ENCODE data around the gene UPF2. TPM values are rescaled to one million over a fixed set of nuclear protein-coding genes. Genes with fewer than 3 reads are reported as not detected.

The UPF2 gene
- total and polyA plus RNA-seq, 2 of the 4 experiments (the other 2 are of a cell fraction), result 9.2 to 14.3 TPM

DNA sequence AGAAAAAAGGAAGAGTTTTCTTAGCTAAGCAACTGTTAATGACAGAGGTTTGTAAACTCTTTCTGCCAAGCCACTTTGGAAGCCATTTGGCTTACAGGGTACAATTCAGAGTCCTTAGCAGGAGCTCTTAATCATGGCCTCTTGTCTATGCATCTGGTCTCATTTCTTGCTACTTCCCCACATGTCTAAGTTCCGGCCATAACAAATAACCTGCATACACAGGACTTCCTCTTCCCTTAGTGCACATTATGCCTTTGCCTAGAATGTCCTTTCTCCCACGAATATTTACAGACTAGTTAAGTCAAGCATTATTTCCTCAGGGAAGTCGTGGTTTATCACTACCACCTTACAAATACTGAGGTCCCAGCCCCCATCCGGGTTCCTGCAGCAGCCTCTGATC, 8.6 kb upstream of the UPF2 start:
- no peak for ATAC-seq (ENCODE audit: low read depth)
- no peak overlapping the region for H2BK120ac ChIP-seq (ENCODE audit: low read depth, low read length)
- H3K27me3 ChIP-seq (ENCODE audit: control insufficient read depth, insufficient read depth, low read length), result no peaks in the 10 kb centered on the region
- no peaks in the 10 kb centered on the region for H3K36me3 ChIP-seq (ENCODE audit: control insufficient read depth, insufficient read depth, low read length)
- H2AK9ac ChIP-seq (replicated peaks; ENCODE audit: low read depth, low read length, poor library complexity), result no peak overlapping the region
- H3K27ac ChIP-seq (ENCODE audit: insufficient read depth, low read length), result no peak overlapping the region
- H4K91ac ChIP-seq (ENCODE audit: insufficient read depth, low read depth, low read length), result no peak overlapping the region
- no peak overlapping the region for H4K5ac ChIP-seq (ENCODE audit: low read depth, low read length)
- DNase-seq, result no peak
- no peak overlapping the region for H3K18ac ChIP-seq (ENCODE audit: low read depth, low read length)
- 55% methylated on average over 2 of the region's 4 CpGs; no CpG with 5 or more reads in 1 of the 2 experiments for whole genome bisulfite sequencing, 2 experiments (ENCODE audit: extremely low coverage in 2 of 2, insufficient read length in 1 of 2)
- BruUV-seq (replicated peaks), result no TSS peak
- intact Hi-C loops (cut with micrococcal nuclease), result no loop called here
- dilution Hi-C loops (cut with HindIII; ENCODE audit: low sequenced_read_pairs, unreplicated experiment), result no loop called here
- in situ Hi-C loops (cut with MboI; ENCODE audit: low sequenced_read_pairs), result no loop called here
- H3K9ac ChIP-seq (ENCODE audit: low read depth, low read length), result no peak overlapping the region
- no peak overlapping the region for H3K56ac ChIP-seq (ENCODE audit: extremely low read depth, insufficient read depth, low read length)
- no peaks in the 10 kb centered on the region for H3K9me3 ChIP-seq (ENCODE audit: control insufficient read depth, insufficient read depth, low read length)
- no peaks in the 10 kb centered on the region for H4K20me1 ChIP-seq (ENCODE audit: insufficient read depth, low read length)
- no peak for TF ChIP-seq MAZ (IDR thresholded peaks at IDR 0.05; ENCODE audit: borderline replicate concordance, low read depth, low read length)
- TF ChIP-seq, protein P1, sequence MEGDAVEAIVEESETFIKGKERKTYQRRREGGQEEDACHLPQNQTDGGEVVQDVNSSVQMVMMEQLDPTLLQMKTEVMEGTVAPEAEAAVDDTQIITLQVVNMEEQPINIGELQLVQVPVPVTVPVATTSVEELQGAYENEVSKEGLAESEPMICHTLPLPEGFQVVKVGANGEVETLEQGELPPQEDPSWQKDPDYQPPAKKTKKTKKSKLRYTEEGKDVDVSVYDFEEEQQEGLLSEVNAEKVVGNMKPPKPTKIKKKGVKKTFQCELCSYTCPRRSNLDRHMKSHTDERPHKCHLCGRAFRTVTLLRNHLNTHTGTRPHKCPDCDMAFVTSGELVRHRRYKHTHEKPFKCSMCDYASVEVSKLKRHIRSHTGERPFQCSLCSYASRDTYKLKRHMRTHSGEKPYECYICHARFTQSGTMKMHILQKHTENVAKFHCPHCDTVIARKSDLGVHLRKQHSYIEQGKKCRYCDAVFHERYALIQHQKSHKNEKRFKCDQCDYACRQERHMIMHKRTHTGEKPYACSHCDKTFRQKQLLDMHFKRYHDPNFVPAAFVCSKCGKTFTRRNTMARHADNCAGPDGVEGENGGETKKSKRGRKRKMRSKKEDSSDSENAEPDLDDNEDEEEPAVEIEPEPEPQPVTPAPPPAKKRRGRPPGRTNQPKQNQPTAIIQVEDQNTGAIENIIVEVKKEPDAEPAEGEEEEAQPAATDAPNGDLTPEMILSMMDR (conservative IDR thresholded peaks at IDR 0.05; ENCODE audit: low read depth, low read length), result no peak
- ChIA-PET POLR2A (ENCODE audit: unreplicated experiment) (no interaction called here), CTCF (interaction anchor here (0.7 kb wide), 1 partner anchor 39 kb away, joined by 11 read pairs; no protein-coding TSS in a partner anchor)
- no peak overlapping the region for H3K4me3 ChIP-seq (ENCODE audit: insufficient read depth, low read depth, low read length)
- H2BK15ac ChIP-seq (ENCODE audit: low read depth, low read length), result no peak overlapping the region
- no peak overlapping the region for H4K8ac ChIP-seq (ENCODE audit: low read depth in 2 of 2, low read length in 2 of 2)
- H2BK20ac ChIP-seq (ENCODE audit: low read depth, low read length), result no peak overlapping the region
- no peak overlapping the region for H2AFZ ChIP-seq (replicated peaks; ENCODE audit: low read length, poor library complexity)
- H3K23ac ChIP-seq (ENCODE audit: low read depth, low read length), result no peak overlapping the region
- no peaks in the 10 kb centered on the region for H3K79me1 ChIP-seq (ENCODE audit: low read depth in 1 of 2, low read length in 2 of 2)
- no peak overlapping the region for H3K4ac ChIP-seq (ENCODE audit: low read depth, low read length)
- H3K4me2 ChIP-seq (ENCODE audit: low read depth, low read length), result no peak overlapping the region
- H3K9me1 ChIP-seq (ENCODE audit: insufficient read depth, low read length), result no peaks in the 10 kb centered on the region
- no peak overlapping the region for H2BK5ac ChIP-seq (ENCODE audit: low read depth, low read length, poor library complexity, severe bottlenecking)
- H3K14ac ChIP-seq (replicated peaks; ENCODE audit: low read depth, low read length), result no peak overlapping the region
- no peaks in the 10 kb centered on the region for H3K4me1 ChIP-seq (ENCODE audit: control insufficient read depth, insufficient read depth, low read length)
- no peak overlapping the region for H2AK5ac ChIP-seq (ENCODE audit: low read depth, low read length)
